Upper lobe of left lung (tissue), 6 donors: ENCODE results near the gene KCND2. TPM values are rescaled to one million over a fixed set of nuclear protein-coding genes. Genes with fewer than 3 reads are reported as not detected.

Experiments used
- ATAC-seq, 2 donors: fragments of 200-7000 bp; cut with Tn5 transposase; one replicate each; pipeline ENCODE4 v1.9.1; 2022; ENCODE audit warnings: mild to moderate bottlenecking in 2 of 2, moderate library complexity in 2 of 2; ENCODE audit not compliant: low FRiP score in 2 of 2
- DNase-seq, 2 donors: peaks; one replicate each; pipeline ENCODE4 v3.0.0-alpha.2; 2019 to 2020
- H3K27ac ChIP-seq, 4 donors: fragments of 200-600 bp; sonication (generic); one replicate each; pipeline ENCODE4 v1.5.1; 2016 to 2019
- H3K27me3 ChIP-seq, 4 donors: fragments of 200-600 bp; sonication (generic); one replicate each; pipeline ENCODE4 v1.5.1; 2017 to 2019
- H3K36me3 ChIP-seq, 4 donors: fragments of 200-600 bp; sonication (generic); one replicate each; pipeline ENCODE4 v1.5.1; 2016 to 2019
- H3K4me1 ChIP-seq, 4 donors: fragments of 200-600 bp; sonication (generic); one replicate each; pipeline ENCODE4 v1.5.1; 2018 to 2019
- H3K4me3 ChIP-seq, 4 donors: fragments of 200-600 bp; sonication (generic); one replicate each; pipeline ENCODE4 v1.5.1; 2017 to 2019; ENCODE audit warnings: mild to moderate bottlenecking in 2 of 4, moderate library complexity in 1 of 4
- H3K9me3 ChIP-seq, 4 donors: fragments of 200-600 bp; sonication (generic); one replicate each; pipeline ENCODE4 v1.5.1; 2018 to 2019
- CTCF ChIP-seq, 6 experiments: fragments of 450-650 bp in 4 of 6; fragments of 200-600 bp in 2 of 6; sonication (generic) in 2 of 6; IDR thresholded peaks; one replicate each; pipeline ENCODE4 v1.5.1; 2016 to 2019; ENCODE audit warnings: antibody characterized with exemption in 6 of 6
- EP300 ChIP-seq, 4 donors: sonication (generic); formaldehyde crosslinking; IDR thresholded peaks; one replicate each; pipeline ENCODE4 v1.5.1; 2017; ENCODE audit warnings: antibody characterized with exemption in 4 of 4, control low read depth in 2 of 4
- POLR2A ChIP-seq, 4 donors: fragments of 450-650 bp; IDR thresholded peaks; one replicate each; pipeline ENCODE4 v1.5.1; 2016 to 2017; ENCODE audit warnings: antibody characterized with exemption in 4 of 4, mild to moderate bottlenecking in 2 of 4
- POLR2AphosphoS5 ChIP-seq, 2 donors: sonication (generic); formaldehyde crosslinking; IDR thresholded peaks; one replicate each; pipeline ENCODE4 v1.5.1; 2017; ENCODE audit warnings: antibody characterized with exemption in 2 of 2
- WGBS, 2 donors: methylation state at CpG; one replicate each; pipeline ENCODE4 v1.1.5; 2017 to 2018; 5-methylcytosine and 5-hydroxymethylcytosine counted together
- total RNA-seq, 6 donors: library from RNA; depleted of rRNA in 4 of 6; stranded (reverse); fragments of >200 nt in 4 of 6; gene quantifications; one replicate each; pipeline versions ENCODE4 v1.1.0 to v1.2.1, GENCODE V29; 2016 to 2021
- donor health status: DM: no; HTN: no; CAD: no; lungs with moderate emphysema.
- donor health status: DM: no; HTN: yes; CAD: no; lungs with severe emphysema.

Gene KCND2
- total RNA-seq, 6 donors from 2014 or later = under 0.01 to 0.67 (median 0.23) TPM; not detected in 2

DNA sequence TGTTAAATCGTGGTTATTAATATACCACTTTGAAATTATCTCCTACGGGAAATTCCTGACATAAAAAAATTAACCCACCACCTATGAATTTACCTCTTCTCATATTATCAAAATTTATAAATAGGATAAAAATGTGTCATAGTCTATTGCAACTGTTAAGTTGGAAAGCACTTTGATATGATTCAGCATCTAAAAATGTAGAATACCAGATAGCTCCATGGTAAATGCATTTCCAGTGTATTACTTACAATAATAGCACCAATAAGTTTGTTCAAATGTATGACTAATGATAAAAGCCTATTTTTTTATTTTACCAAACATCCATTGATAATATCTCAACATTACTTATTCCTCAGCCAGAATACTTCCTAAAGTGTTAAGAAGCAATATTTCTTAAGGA lies 13.6 kb upstream of the KCND2 start:
- Histone ChIP-seq H3K4me3 (no peak overlapping the region), H3K27me3 (no peaks in the 10 kb centered on the region), H3K27ac (no peak overlapping the region), H3K36me3 (no peaks in the 10 kb centered on the region), H3K9me3 (peaks cover 0 to 6% (median 0%) of the 10 kb centered on the region in 4 donors), H3K4me1 (no peaks in the 10 kb centered on the region)
- WGBS, 2 donors = 83 to 84% methylated on average over 2 of the region's 2 CpGs
- TF ChIP-seq POLR2A (IDR thresholded peaks at IDR 0.05) (no peak), CTCF (IDR thresholded peaks at IDR 0.05) (no peak), POLR2AphosphoS5 (IDR thresholded peaks at IDR 0.05) (no peak), EP300 (IDR thresholded peaks at IDR 0.05) (no peak)
- DNase-seq (no peak), ATAC-seq (no peak)

DNA sequence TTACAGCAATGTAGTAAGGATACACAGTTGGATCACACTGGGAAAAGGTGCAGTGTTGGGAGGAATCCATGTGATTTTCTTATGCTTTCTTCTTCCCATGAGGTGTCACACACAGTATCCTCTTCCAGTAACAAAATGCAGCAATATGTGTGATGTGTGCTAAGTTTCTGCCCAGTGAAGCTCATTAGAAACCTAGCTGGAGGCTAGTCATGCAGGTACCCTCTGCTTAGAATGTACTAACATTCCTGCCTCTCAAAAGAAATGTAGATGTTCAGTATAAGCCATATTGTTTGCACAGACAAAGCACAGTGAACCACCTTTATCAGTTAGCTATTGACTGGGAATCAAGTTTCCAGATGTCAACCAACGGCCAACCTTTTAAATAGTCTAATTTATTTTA lies 12.9 kb upstream of the KCND2 start:
- Histone ChIP-seq H3K36me3 (no peaks in the 10 kb centered on the region), H3K27me3 (no peaks in the 10 kb centered on the region), H3K9me3 (peaks cover 0 to 6% (median 0%) of the 10 kb centered on the region in 4 donors), H3K4me3 (no peak overlapping the region), H3K27ac (no peak overlapping the region), H3K4me1 (no peaks in the 10 kb centered on the region)
- TF ChIP-seq CTCF (IDR thresholded peaks at IDR 0.05) (no peak), POLR2A (IDR thresholded peaks at IDR 0.05) (no peak), EP300 (IDR thresholded peaks at IDR 0.05) (no peak), POLR2AphosphoS5 (IDR thresholded peaks at IDR 0.05) (no peak)
- no peak for ATAC-seq
- WGBS, 2 donors = 67 to 71% methylated on average over 1 of the region's 1 CpG
- DNase-seq = no peak

GRCh38 chr7:120272261-120272660 lies 714 bp upstream of the KCND2 start:
- H3K4me3 ChIP-seq = peak overlapping the region in 3 of 4 donors; percentile 33 to 48 (median 45)
- DNase-seq (no peak), ATAC-seq (peak in 1 of 2 donors; percentile 82)
- 1 to 2% methylated on average over 17 of the region's 17 CpGs for WGBS, 2 donors
- H3K27me3 ChIP-seq = peaks cover 0 to 2% (median 0%) of the 10 kb centered on the region in 4 donors
- peaks cover 3 to 16% (median 11%) of the 10 kb centered on the region in 4 donors for H3K4me1 ChIP-seq
- H3K9me3 ChIP-seq = no peaks in the 10 kb centered on the region
- no peak for TF ChIP-seq EP300 (IDR thresholded peaks at IDR 0.05)
- peak in 5 of 6 experiments; percentile 15 to 53 (median 48) for TF ChIP-seq CTCF (IDR thresholded peaks at IDR 0.05)
- no peaks in the 10 kb centered on the region for H3K36me3 ChIP-seq
- H3K27ac ChIP-seq = no peak overlapping the region

GRCh38 chr7:120273476-120273975 lies 551 bp downstream of the KCND2 start:
- TF ChIP-seq POLR2AphosphoS5 (IDR thresholded peaks at IDR 0.05) (no peak), EP300 (IDR thresholded peaks at IDR 0.05) (no peak), POLR2A (IDR thresholded peaks at IDR 0.05) (no peak), CTCF (IDR thresholded peaks at IDR 0.05) (no peak)
- Histone ChIP-seq H3K27me3 (peaks cover 0 to 2% (median 0%) of the 10 kb centered on the region in 4 donors), H3K4me1 (peaks cover 3 to 16% (median 11%) of the 10 kb centered on the region in 4 donors), H3K27ac (no peak overlapping the region), H3K4me3 (peak overlapping the region in 3 of 4 donors; percentile 33 to 48 (median 45)), H3K9me3 (no peaks in the 10 kb centered on the region), H3K36me3 (no peaks in the 10 kb centered on the region)
- WGBS, 2 donors = 1 to 3% methylated on average over 35 of the region's 38 CpGs
- ATAC-seq = peak in 1 of 2 donors; percentile 31
- DNase-seq = peak; percentile 22 to 79

DNA sequence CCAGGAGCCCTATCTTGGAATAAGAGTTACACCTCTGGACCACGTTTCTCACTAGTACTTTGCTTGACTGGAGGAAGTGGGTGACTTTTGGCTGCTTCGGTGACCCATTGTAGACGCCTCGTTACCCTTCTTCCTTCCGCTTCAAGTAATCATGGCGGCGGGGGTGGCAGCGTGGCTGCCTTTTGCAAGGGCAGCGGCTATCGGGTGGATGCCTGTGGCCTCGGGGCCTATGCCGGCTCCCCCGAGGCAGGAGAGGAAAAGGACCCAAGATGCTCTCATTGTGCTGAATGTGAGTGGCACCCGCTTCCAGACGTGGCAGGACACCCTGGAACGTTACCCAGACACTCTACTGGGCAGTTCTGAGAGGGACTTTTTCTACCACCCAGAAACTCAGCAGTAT lies 1.5 kb downstream of the KCND2 start:
- no peaks in the 10 kb centered on the region for H3K36me3 ChIP-seq
- WGBS, 2 donors = 93 to 94% methylated on average over 16 of the region's 16 CpGs
- TF ChIP-seq CTCF (IDR thresholded peaks at IDR 0.05) (no peak), POLR2AphosphoS5 (IDR thresholded peaks at IDR 0.05) (no peak), POLR2A (IDR thresholded peaks at IDR 0.05) (no peak), EP300 (IDR thresholded peaks at IDR 0.05) (no peak)
- no peaks in the 10 kb centered on the region for H3K9me3 ChIP-seq
- no peak overlapping the region for H3K27ac ChIP-seq
- H3K4me3 ChIP-seq = no peak overlapping the region
- no peak for ATAC-seq
- peaks cover 0 to 2% (median 0%) of the 10 kb centered on the region in 4 donors for H3K27me3 ChIP-seq
- peaks cover 3 to 16% (median 11%) of the 10 kb centered on the region in 4 donors for H3K4me1 ChIP-seq
- peak in 1 of 2 donors; percentile 62 for DNase-seq
